Lower leg skin (tissue), 3 donors: ENCODE results near the gene SRCAP.

Experiments used
- CTCF ChIP-seq, 3 donors: fragments of 450-650 bp; IDR thresholded peaks; one replicate each; pipeline ENCODE4 v1.5.1; 2016; ENCODE audit warnings: antibody characterized with exemption in 3 of 3, mild to moderate bottlenecking in 3 of 3, moderate library complexity in 2 of 3
- POLR2A ChIP-seq, 2 donors: fragments of 450-650 bp; IDR thresholded peaks; one replicate each; pipeline ENCODE4 v1.6.1; 2016 to 2017; ENCODE audit warnings: antibody characterized with exemption in 2 of 2, mild to moderate bottlenecking in 1 of 2, moderate library complexity in 1 of 2

- TF ChIP-seq CTCF (IDR thresholded peaks at IDR 0.05) (no peak), POLR2A (IDR thresholded peaks at IDR 0.05) (no peak)
Measured at GRCh38 chr16:30669026-30669902, 29.7 kb upstream of the SRCAP start.
